Neutrophil (primary cell): ENCODE data around the gene SERPINA9.

Source experiments
- H3K27ac ChIP-seq: fragments of 200-600 bp; sonication (generic); 2 replicates; pipeline ENCODE4 v1.5.1; 2016; ENCODE audit warnings: mild to moderate bottlenecking, moderate library complexity
- H3K27me3 ChIP-seq: fragments of 200-600 bp; sonication (generic); 2 replicates; pipeline ENCODE4 v1.6.0; 2016; ENCODE audit warnings: mild to moderate bottlenecking
- H3K36me3 ChIP-seq: fragments of 200-600 bp; sonication (generic); 2 replicates; pipeline ENCODE4 v1.5.1; 2017
- H3K4me1 ChIP-seq, 2 experiments: fragments of 200-600 bp in 1 of 2; sonication (generic) in 1 of 2; 1 replicate in 1 of 2; 2 replicates in 1 of 2; pipeline versions ENCODE4 v1.5.1 to v1.6.1; 2013 to 2016; ENCODE audit warnings: low read depth in 1 of 2, low read length in 1 of 2, mild to moderate bottlenecking in 1 of 2, moderate library complexity in 1 of 2; ENCODE audit not compliant: control insufficient read depth in 1 of 2, insufficient read depth in 1 of 2
- H3K4me3 ChIP-seq, 2 experiments: fragments of 200-600 bp in 1 of 2; sonication (generic) in 1 of 2; 1 replicate in 1 of 2; 2 replicates in 1 of 2; pipeline ENCODE4 v1.5.1; 2013 to 2016; ENCODE audit warnings: low read depth in 1 of 2, low read length in 1 of 2, mild to moderate bottlenecking in 1 of 2, moderate library complexity in 1 of 2
- H3K9me3 ChIP-seq: fragments of 200-600 bp; sonication (generic); 2 replicates; pipeline ENCODE4 v1.5.1; 2016
- CTCF ChIP-seq: fragments of 200-600 bp; sonication (generic); IDR thresholded peaks from 2 replicates; pipeline ENCODE4 v1.5.1; 2016; ENCODE audit warnings: antibody characterized with exemption

The SERPINA9 gene

GRCh38 chr14:94472842-94473241, 3.2 kb downstream of the SERPINA9 start:
- no peaks in the 10 kb centered on the region for H3K36me3 ChIP-seq
- H3K9me3 ChIP-seq, result no peaks in the 10 kb centered on the region
- no peak overlapping the region for H3K4me3 ChIP-seq
- peaks cover 9% of the 10 kb centered on the region for H3K27me3 ChIP-seq
- peaks cover 3% of the 10 kb centered on the region in 2 experiments for H3K4me1 ChIP-seq
- H3K27ac ChIP-seq, result no peak overlapping the region
- TF ChIP-seq CTCF, result no peak

GRCh38 chr14:94471045-94471444, 5.0 kb downstream of the SERPINA9 start:
- TF ChIP-seq CTCF, result no peak
- H3K36me3 ChIP-seq, result no peaks in the 10 kb centered on the region
- no peaks in the 10 kb centered on the region for H3K9me3 ChIP-seq
- H3K27ac ChIP-seq, result no peak overlapping the region
- H3K4me1 ChIP-seq, result peaks cover 3% of the 10 kb centered on the region in 2 experiments
- peaks cover 5% of the 10 kb centered on the region for H3K27me3 ChIP-seq
- H3K4me3 ChIP-seq, result no peak overlapping the region

- Histone ChIP-seq H3K4me1 (peaks cover 3% of the 10 kb centered on the region in 2 experiments), H3K36me3 (no peaks in the 10 kb centered on the region), H3K4me3 (no peak overlapping the region)
Observed at GRCh38 chr14:94470311-94470710, 5.7 kb downstream of the SERPINA9 start.

GRCh38 chr14:94469261-94469660, 6.7 kb downstream of the SERPINA9 start:
- no peak overlapping the region for H3K4me3 ChIP-seq
- peaks cover 5% of the 10 kb centered on the region for H3K27me3 ChIP-seq

More at GRCh38 chr14:94470311-94470710, 5.7 kb downstream of the SERPINA9 start:
- Histone ChIP-seq H3K27me3 (peaks cover 5% of the 10 kb centered on the region), H3K27ac (no peak overlapping the region), H3K9me3 (peaks cover 1% of the 10 kb centered on the region)
- TF ChIP-seq CTCF, result no peak

GRCh38 chr14:94467728-94468520, 8.1 kb downstream of the SERPINA9 start:
- Histone ChIP-seq H3K27ac (no peak overlapping the region), H3K27me3 (peaks cover 5% of the 10 kb centered on the region), H3K4me1 (no peaks in the 10 kb centered on the region), H3K9me3 (peaks cover 9% of the 10 kb centered on the region), H3K4me3 (no peak overlapping the region), H3K36me3 (no peaks in the 10 kb centered on the region)
- no peak for TF ChIP-seq CTCF

More at GRCh38 chr14:94469261-94469660, 6.7 kb downstream of the SERPINA9 start:
- H3K27ac ChIP-seq, result no peak overlapping the region
- no peaks in the 10 kb centered on the region for H3K36me3 ChIP-seq
- peaks cover 3% of the 10 kb centered on the region in 2 experiments for H3K4me1 ChIP-seq
- no peak for TF ChIP-seq CTCF
- peaks cover 9% of the 10 kb centered on the region for H3K9me3 ChIP-seq
